ENCODE data around the gene SLC22A5.
"Not testable (repeated sequence)": the region's sequence is repeated elsewhere in the genome, so short reads cannot be mapped to it uniquely, and the experiment has no call there.

The SLC22A5 gene

GRCh38 chr5:132392411-132392810, 22.9 kb downstream of the SLC22A5 start:
- ChIA-PET POLR2A (no interaction called here), CTCF (interaction anchor here (1.4 to 11.9 kb wide), 4 partner anchors 16 to 108 kb away, joined by 3 to 255 read pairs (median 44); no protein-coding TSS in a partner anchor)
- TF ChIP-seq CTCF (IDR thresholded peaks at IDR 0.05; ENCODE audit: control extremely low read depth, extremely low read depth, low read depth, missing control alignments), result no peak
- no peak for DNase-seq (ENCODE audit: extremely low spot score)

- DNase-seq (ENCODE audit: extremely low spot score), result no peak
- ChIA-PET POLR2A (no interaction called here), CTCF (interaction anchor here (1.1 to 11.9 kb wide), 4 partner anchors 15 to 108 kb away, joined by 3 to 255 read pairs (median 44); no protein-coding TSS in a partner anchor)
- TF ChIP-seq CTCF (IDR thresholded peaks at IDR 0.05; ENCODE audit: control extremely low read depth, extremely low read depth, low read depth, missing control alignments), result no peak
Measured at GRCh38 chr5:132392978-132393825, 23.7 kb downstream of the SLC22A5 start.

- peak; percentile 38 for DNase-seq (ENCODE audit: extremely low spot score)
- ChIA-PET POLR2A (no interaction called here), CTCF (interaction anchor here (0.8 to 11.9 kb wide), 10 partner anchors 8 to 134 kb away, joined by 3 to 255 read pairs (median 4); partner anchors contain the start of gene IRF1)
Measured at GRCh38 chr5:132394667-132395259, 25.3 kb downstream of the SLC22A5 start.

GRCh38 chr5:132396589-132397031, 27.1 kb downstream of the SLC22A5 start:
- CTCF ChIA-PET, result interaction anchor here (1.6 to 11.9 kb wide), 3 partner anchors 10 to 104 kb away, joined by 5 to 255 read pairs (median 84); no protein-coding TSS in a partner anchor
- no peak for TF ChIP-seq CTCF (IDR thresholded peaks at IDR 0.05; ENCODE audit: control extremely low read depth, extremely low read depth, low read depth, missing control alignments)
- no peak for DNase-seq (ENCODE audit: extremely low spot score)
- POLR2A ChIA-PET, result no interaction called here

More at GRCh38 chr5:132394667-132395259, 25.3 kb downstream of the SLC22A5 start:
- TF ChIP-seq CTCF (IDR thresholded peaks at IDR 0.05; ENCODE audit: control extremely low read depth, extremely low read depth, low read depth, missing control alignments), result no peak

GRCh38 chr5:132397224-132397623, 27.7 kb downstream of the SLC22A5 start:
- POLR2A ChIA-PET, result no interaction called here
- no peak for TF ChIP-seq CTCF (IDR thresholded peaks at IDR 0.05; ENCODE audit: control extremely low read depth, extremely low read depth, low read depth, missing control alignments)
- CTCF ChIA-PET, result interaction anchor here (1.0 to 2.9 kb wide), 3 partner anchors 11 to 104 kb away, joined by 3 to 7 read pairs (median 5); no protein-coding TSS in a partner anchor
- DNase-seq (ENCODE audit: extremely low spot score), result no peak

- POLR2A ChIA-PET, result not testable (repeated sequence)
Measured at GRCh38 chr5:132397936-132398675, 28.6 kb downstream of the SLC22A5 start.

GRCh38 chr5:132404041-132404440, 34.5 kb downstream of the SLC22A5 start:
- DNase-seq (ENCODE audit: extremely low spot score); POLR2A ChIA-PET: not testable (repeated sequence)
- CTCF ChIA-PET, result interaction anchor here (3.4 kb wide), 1 partner anchor 97 kb away, joined by 11 read pairs; no protein-coding TSS in a partner anchor

More at GRCh38 chr5:132397936-132398675, 28.6 kb downstream of the SLC22A5 start:
- DNase-seq (ENCODE audit: extremely low spot score), result not testable (repeated sequence)
- CTCF ChIA-PET, result interaction anchor here (1.0 to 2.9 kb wide), 4 partner anchors 9 to 103 kb away, joined by 3 to 7 read pairs (median 4); no protein-coding TSS in a partner anchor
